ENCODE data around the gene PNPLA7.
"Not testable (repeated sequence)": the region's sequence is repeated elsewhere in the genome, so short reads cannot be mapped to it uniquely, and the experiment has no call there.

The PNPLA7 gene

DNA sequence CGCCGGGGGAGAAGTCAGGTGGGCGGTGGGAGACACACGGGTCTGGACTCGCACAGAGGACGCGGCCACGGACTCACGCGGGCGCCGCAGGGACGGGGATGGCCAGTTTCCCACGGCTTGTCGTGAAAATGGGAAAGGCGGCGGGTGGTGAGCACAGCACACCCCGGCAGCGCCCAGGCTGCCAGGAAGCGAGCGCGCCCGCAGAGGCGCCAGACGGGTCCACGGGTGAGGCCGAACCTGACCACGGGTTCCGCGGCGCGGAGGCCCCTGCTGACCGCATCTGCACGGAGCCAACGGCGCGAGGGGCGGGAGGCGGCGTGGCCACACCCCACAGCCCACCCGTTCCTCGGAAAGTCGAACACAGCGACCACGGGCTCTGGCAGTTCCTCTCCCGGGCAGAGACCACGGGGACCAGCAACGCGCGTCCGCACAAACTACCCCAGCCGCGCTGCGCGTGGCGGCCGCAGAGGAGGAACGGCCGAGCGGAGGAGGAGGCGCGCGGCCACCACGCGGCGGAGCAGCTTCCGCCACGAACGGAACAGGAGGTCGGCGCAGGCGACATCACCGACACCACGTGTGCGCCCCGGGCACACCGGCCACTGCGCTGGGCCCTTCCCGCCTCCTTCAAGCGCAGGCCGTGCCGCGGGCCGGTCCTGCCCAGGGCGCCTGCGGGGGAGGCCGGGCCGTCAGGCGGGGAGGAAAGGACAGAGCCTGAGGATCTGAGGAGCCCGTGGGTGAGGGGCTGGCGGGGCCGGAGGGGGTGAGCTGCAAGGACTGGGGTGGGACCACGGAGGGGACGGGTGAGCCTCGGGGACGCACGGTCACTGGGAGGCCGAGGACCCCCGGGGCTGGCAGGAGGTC is 132.8 kb downstream of the PNPLA7 start:
- DNase-seq (ENCODE audit: low spot score): no peak

DNA sequence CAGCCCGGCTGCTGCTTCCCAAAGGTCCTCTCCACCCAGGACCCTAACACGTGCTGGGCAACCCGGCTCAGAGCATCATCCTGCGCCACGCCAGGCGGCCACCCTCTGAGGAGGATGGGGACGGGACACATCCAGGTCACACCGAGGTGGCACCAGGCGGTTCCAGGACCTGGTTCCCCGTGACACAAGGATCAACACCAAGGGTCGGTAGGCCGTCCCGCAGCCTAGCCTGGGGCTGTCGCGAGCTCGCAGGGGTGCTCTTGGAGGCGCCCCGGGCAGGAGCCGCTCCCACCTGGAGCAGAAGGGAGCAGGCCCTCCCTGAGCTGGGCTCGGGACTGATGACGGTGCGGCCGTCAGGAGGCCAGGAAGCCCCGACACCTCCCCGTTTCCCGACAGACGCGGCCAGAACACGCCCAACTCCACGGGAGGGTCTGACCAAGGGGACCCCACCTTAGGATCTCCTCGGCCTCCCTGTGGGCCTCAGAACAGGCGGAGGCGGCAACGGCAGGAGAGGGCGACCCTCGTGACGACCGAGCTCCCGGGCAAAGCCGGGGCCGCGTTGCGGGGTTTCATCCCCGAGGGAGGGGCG is 133.5 kb downstream of the PNPLA7 start:
- DNase-seq (ENCODE audit: low spot score): no peak

DNA sequence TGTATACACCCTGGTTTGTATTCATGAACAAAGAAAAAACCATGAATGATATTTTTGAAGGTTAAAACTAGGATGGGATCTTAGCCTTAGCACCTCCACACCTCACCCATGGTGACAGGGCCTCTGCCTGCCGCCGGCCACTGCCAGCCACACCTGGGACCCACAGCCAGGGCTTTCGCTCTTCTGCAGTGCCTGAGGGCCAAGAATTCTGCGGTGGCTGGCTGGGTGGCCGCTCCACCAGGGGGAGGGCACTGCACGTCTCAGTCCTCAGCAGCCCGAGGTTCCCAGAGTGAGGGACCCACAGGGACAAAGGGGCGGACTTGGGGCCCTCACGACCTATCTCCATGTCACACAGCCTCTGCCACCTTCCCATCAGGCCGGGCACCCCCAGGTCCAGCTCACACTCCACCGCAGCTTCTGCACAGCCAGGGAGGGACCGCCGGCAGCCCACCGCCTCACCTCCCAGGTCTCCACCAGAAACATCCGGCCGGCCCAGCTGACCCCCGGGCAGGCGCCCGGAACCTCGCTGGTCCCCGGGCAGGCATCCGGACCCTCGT is 134.1 kb downstream of the PNPLA7 start:
- no peak for DNase-seq (ENCODE audit: low spot score)

DNA sequence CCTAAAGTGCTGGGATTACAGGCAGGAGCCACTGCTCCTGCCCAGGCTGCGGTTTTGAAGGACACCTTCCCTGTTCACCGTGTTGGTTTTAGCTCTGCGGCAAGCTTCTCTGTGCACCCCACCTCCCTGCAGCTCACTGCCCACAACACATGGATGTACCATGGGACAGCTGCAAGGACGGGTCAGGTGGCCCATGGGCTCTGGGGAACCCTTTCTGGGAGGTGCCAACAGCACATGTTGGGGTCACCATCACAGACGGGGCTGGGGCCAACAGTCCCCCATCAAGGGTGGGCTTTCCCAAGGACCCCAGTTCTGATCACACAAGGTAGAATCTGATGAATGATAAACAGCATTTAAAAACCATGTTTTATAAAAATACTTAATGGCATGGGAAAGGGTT is 134.8 kb downstream of the PNPLA7 start:
- DNase-seq (ENCODE audit: low spot score): no peak

DNA sequence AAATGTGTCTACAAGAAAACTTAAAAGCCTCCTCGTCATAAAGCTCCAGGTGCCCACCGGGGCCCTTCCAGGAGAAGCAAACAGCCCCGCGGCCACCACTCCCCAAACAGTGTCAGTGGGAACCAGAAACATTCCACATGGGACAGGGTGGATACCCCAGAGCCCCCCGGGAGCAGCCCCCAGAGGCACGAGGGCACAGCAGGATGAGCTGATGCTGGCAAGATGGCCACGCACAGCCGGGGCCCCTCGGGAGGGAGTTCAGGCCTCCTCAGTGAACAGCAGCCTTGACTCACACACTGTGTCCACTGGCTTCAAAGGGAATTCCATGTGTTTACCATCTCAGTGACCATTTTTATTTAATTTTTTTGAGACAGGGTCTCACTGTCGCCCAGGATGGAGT is 137.8 kb downstream of the PNPLA7 start:
- no peak for DNase-seq (ENCODE audit: low spot score)

DNA sequence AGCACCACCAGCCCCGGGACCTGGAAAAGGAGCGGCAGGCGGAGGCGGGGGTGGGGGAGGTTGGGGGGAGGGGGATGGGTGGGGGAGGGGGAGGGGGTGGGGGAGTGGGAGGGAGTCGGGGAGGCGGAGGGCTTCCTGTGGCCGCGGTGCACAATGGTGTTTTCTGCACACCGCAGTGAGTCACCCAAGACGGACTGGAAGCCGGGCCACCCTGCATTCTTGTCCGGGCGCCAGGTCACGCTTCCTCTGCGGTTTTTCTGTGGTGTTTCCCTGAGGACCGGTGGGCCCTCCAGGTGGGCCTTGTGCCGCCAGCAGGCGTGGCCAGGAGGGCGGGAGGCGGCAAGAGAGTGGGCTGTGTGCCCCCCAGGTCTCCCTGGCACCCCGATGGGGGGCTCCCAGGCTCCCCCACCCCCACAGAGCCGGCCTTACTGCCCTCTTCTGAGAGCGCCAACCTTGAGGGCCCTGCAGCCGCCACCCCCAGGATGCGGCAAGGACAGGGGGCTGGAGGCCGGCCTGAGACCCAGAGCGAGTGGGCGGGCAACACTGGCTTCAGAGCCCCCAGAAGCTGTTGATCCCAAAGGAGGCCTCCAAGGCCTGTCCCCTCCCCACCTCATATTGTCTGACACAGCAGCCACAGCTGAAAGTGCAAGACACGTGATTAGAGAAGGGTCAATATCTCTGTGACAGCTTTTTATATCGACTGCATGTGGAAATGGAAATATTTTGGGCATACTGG is 138.4 kb downstream of the PNPLA7 start:
- DNase-seq (ENCODE audit: low spot score): peak; percentile 46

DNA sequence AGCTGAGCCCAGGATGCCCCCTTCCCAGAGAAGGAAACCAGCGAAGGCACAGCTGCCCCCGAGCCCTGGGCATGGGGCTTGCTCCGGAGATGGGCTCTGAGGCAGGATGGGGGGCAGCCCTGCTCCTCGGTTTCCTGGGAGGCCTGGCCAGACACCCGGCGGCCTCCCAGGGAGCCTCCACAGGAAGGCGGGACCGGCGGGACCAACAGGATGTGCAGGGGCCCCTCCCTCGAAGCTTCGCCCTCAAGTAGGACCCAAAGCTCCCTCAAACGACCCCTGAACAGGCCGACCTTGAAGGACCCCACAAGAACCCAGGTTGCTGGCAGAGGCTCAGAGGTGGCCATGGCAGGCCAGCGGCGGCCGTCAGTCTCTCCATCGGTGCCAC is 138.9 kb downstream of the PNPLA7 start:
- no peak for DNase-seq (ENCODE audit: low spot score)

DNA sequence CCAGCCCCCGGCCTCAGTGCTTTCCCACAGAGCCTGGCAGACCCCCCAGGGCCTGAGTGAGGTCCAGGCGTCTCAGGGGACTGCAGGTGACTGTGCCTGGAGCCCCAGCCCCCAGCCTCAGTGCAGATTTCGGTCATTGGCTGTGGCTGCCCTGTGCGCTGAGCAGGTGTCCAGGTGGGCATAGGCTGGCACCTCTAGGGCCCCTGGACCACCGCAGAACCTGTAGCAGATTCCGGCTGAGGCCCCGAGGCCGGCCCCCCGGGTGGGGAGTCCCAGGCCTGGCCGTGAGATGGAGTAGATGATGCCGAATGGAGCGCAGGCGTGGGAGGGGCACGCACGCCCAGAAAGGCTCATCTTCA is 139.3 kb downstream of the PNPLA7 start:
- no peak for DNase-seq (ENCODE audit: low spot score)

DNA sequence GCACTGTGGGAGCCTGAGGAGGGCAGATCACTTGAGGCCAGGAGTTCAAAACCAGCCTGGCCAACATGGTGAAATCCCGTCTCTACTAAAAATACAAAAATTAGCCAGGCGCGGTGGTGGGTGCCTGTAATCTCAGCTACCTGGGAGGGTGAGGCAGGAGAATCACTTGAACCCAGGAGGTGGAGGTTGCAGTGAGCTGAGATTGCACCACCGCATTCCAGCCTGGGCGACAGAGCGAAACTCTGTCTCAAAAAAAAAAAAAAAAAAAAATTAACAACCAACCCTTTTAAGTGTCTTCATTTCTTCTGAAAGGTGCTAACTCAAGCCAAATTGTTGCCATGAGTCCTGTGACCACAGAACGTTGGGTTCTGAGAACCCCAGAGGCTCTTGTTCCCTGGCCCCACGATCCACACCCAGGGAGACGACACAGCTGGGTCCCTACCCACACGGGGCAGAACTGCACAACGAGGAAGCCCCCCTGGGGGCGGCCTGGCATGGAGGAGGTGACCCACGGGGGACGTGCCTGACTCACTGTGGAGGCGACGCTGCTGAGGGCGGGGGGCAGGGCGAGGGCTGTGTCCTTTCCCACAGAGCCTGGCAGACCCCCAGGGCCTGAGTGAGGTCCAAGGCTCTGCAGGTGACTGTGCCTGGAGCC is 139.8 kb downstream of the PNPLA7 start:
- DNase-seq (ENCODE audit: low spot score): not testable (repeated sequence)
